K562 (cell line): ENCODE results near the gene LAPTM5. TPM values are rescaled to one million over a fixed set of nuclear protein-coding genes. Genes with fewer than 3 reads are reported as not detected.

ENCODE experiments used
- ARHGAP35 ChIP-seq: fragments of 450-650 bp; IDR thresholded peaks from 2 replicates; pipeline ENCODE4 v1.6.1; 2018; ENCODE audit not compliant: partially characterized antibody
- CXXC5 ChIP-seq: fragments of 250-450 bp; sonication (Bioruptor Pico); IDR thresholded peaks from 2 replicates; pipeline ENCODE4 v1.8.0; 2022; ENCODE audit warnings: inconsistent platforms, mild to moderate bottlenecking, moderate library complexity
- E2F3 ChIP-seq: fragments of 250-450 bp; sonication (Bioruptor Pico); IDR thresholded peaks from 2 replicates; pipeline ENCODE4 v1.4.0; 2020; ENCODE audit warnings: mild to moderate bottlenecking
- ELF2 ChIP-seq: fragments of 250-450 bp; sonication (Bioruptor Pico); IDR thresholded peaks from 2 replicates; pipeline ENCODE4 v1.5.0; 2021; ENCODE audit warnings: mild to moderate bottlenecking
- FOSL1 ChIP-seq: fragments of 200-800 bp; sonication (Bioruptor generic); conservative IDR thresholded peaks from 2 replicates; pipeline ENCODE4 v1.6.1; 2016; ENCODE audit warnings: missing genetic modification characterization, missing compliant biosample characterization
- HMBOX1 ChIP-seq: sonication (generic); IDR thresholded peaks from 2 replicates; pipeline ENCODE4 v1.6.1; 2016
- IFI16 ChIP-seq: fragments of 250-450 bp; sonication (Bioruptor Pico); IDR thresholded peaks from 2 replicates; pipeline ENCODE4 v2.1.2; 2022; ENCODE audit warnings: mild to moderate bottlenecking, inconsistent platforms
- KAT7 ChIP-seq: sonication (generic); formaldehyde crosslinking; IDR thresholded peaks from 2 replicates; pipeline ENCODE4 v1.8.0; 2022; ENCODE audit warnings: missing genetic modification reagents, mild to moderate bottlenecking, borderline replicate concordance
- MED1 ChIP-seq: sonication (generic); formaldehyde crosslinking; IDR thresholded peaks from 2 replicates; pipeline ENCODE4 v1.8.1; 2023; ENCODE audit warnings: missing genetic modification reagents, borderline replicate concordance
- RREB1 ChIP-seq: fragments of 250-450 bp; sonication (Bioruptor Pico); IDR thresholded peaks from 2 replicates; pipeline ENCODE4 v1.4.0; 2020
- SNIP1 ChIP-seq: fragments of 450-650 bp; IDR thresholded peaks from 2 replicates; pipeline ENCODE4 v1.7.1; 2017; ENCODE audit warnings: low read depth, mild to moderate bottlenecking
- SPI1 ChIP-seq: IDR thresholded peaks from 2 replicates; pipeline ENCODE4 v1.6.1; 2011; ENCODE audit warnings: low read depth, low read length, control low read depth, borderline replicate concordance
- STAT5B ChIP-seq: fragments of 250-450 bp; sonication (Bioruptor Pico); IDR thresholded peaks from 2 replicates; pipeline ENCODE4 v1.8.0; 2021; ENCODE audit warnings: mild to moderate bottlenecking, inconsistent platforms
- TRIM24 ChIP-seq, 2 experiments: fragments of 450-650 bp; IDR thresholded peaks; 2 replicates each; pipeline ENCODE4 v1.6.1; 2016
- ZBTB5 ChIP-seq: fragments of 450-650 bp; IDR thresholded peaks from 2 replicates; pipeline ENCODE4 v1.6.1; 2017; ENCODE audit warnings: antibody characterized with exemption
- ZNF165 ChIP-seq: fragments of 250-450 bp; sonication (Bioruptor Pico); IDR thresholded peaks from 2 replicates; pipeline ENCODE4 v1.4.0; 2020; ENCODE audit warnings: borderline replicate concordance
- ZNF212 ChIP-seq: fragments of 450-650 bp; formaldehyde crosslinking; IDR thresholded peaks from 2 replicates; pipeline ENCODE4 v1.4.0; 2020; ENCODE audit warnings: mild to moderate bottlenecking
- polyA plus RNA-seq, 8 experiments: library from polyadenylated mRNA; depleted of rRNA in 4 of 8; stranded (reverse) in 5 of 8; unstranded in 3 of 8; fragments of >200 nt; fragmentation: Nextera tagmentation in 2 of 8; fragmentation: Illumina TruSeq in 1 of 8; extraction: Ambion mirVana in 2 of 8; extraction: Trizol in 1 of 8; gene quantifications; 2 replicates each; pipeline versions ENCODE4 v1.2.1 to v1.2.3, GENCODE V29; 2011 to 2014; ENCODE audit warnings: inconsistent platforms in 1 of 8, missing spikeins in 1 of 8
- total RNA-seq, 7 experiments: library from RNA; depleted of rRNA in 6 of 7; stranded (reverse); fragments of >200 nt in 6 of 7; fragmentation: Illumina TruSeq in 2 of 7; extraction: Trizol in 2 of 7; gene quantifications; 2 replicates each; pipeline versions ENCODE4 v1.2.1 to v1.2.3, GENCODE V29; 2011 to 2021; ENCODE audit warnings: low replicate concordance in 1 of 7
- TF ChIP-seq, protein P1 (sequence below): fragments of 250-450 bp; sonication (Bioruptor Pico); IDR thresholded peaks from 2 replicates; pipeline ENCODE4 v1.5.0; 2022; ENCODE audit warnings: mild to moderate bottlenecking

Gene LAPTM5
- total and polyA plus RNA-seq, 9 of the 15 experiments (the other 6 are each of a cell fraction or from before 2014, with no cell fraction given): 2.4 to 47.3 (median 20.3) TPM

GRCh38 chr1:30801771-30802198, 44.2 kb upstream of the LAPTM5 start (continued):
- TF ChIP-seq RREB1 (CRISPR knock-in tag) (peak; percentile 35; the same call in 1 of the 2 replicates), SPI1 (no peak), STAT5B (no peak), FOSL1 (no peak), KAT7 (CRISPR knock-in tag) (peak; percentile 80), SNIP1 (no peak), MED1 (CRISPR knock-in tag) (no peak), ELF2 (CRISPR knock-in tag) (no peak), ZNF165 (no peak), IFI16 (CRISPR knock-in tag) (no peak), TRIM24 (IDR thresholded peaks at IDR 0.05) (no peak), E2F3 (CRISPR knock-in tag) (no peak), CXXC5 (peak; percentile 47; the same call in 1 of the 2 replicates), ZNF212 (no peak), HMBOX1 (no peak), ARHGAP35 (no peak), ZBTB5 (no peak)
- TF ChIP-seq, protein P1, sequence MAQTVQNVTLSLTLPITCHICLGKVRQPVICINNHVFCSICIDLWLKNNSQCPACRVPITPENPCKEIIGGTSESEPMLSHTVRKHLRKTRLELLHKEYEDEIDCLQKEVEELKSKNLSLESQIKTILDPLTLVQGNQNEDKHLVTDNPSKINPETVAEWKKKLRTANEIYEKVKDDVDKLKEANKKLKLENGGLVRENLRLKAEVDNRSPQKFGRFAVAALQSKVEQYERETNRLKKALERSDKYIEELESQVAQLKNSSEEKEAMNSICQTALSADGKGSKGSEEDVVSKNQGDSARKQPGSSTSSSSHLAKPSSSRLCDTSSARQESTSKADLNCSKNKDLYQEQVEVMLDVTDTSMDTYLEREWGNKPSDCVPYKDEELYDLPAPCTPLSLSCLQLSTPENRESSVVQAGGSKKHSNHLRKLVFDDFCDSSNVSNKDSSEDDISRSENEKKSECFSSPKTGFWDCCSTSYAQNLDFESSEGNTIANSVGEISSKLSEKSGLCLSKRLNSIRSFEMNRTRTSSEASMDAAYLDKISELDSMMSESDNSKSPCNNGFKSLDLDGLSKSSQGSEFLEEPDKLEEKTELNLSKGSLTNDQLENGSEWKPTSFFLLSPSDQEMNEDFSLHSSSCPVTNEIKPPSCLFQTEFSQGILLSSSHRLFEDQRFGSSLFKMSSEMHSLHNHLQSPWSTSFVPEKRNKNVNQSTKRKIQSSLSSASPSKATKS (CRISPR knock-in tag): no peak
